GM23248 (cell line): ENCODE results near the gene DNAH9. TPM values are rescaled to one million over a fixed set of nuclear protein-coding genes. Genes with fewer than 3 reads are reported as not detected.

Experiments used
- DNase-seq: peaks from one replicate; pipeline ENCODE4 v3.0.0-alpha.2; 2015
- H2AFZ ChIP-seq: fragments of 200-600 bp; sonication (generic); 2 replicates; pipeline ENCODE4 v1.6.1; 2016; ENCODE audit warnings: antibody characterized with exemption
- H3F3A ChIP-seq: fragments of 200-600 bp; sonication (generic); 2 replicates; pipeline ENCODE4 v1.6.1; 2016; ENCODE audit warnings: mild to moderate bottlenecking, antibody characterized with exemption, mixed run types; ENCODE audit not compliant: insufficient read depth
- H3K27ac ChIP-seq: fragments of 200-600 bp; sonication (generic); 2 replicates; pipeline ENCODE4 v1.5.1; 2016; ENCODE audit warnings: mild to moderate bottlenecking
- H3K27me3 ChIP-seq: fragments of 200-600 bp; sonication (generic); replicated peaks from 2 replicates; pipeline ENCODE4 v1.6.1; 2016; ENCODE audit warnings: mild to moderate bottlenecking; ENCODE audit not compliant: insufficient read depth
- H3K36me3 ChIP-seq: fragments of 200-600 bp; sonication (generic); 2 replicates; pipeline ENCODE4 v1.6.1; 2016; ENCODE audit warnings: low read depth, mild to moderate bottlenecking
- H3K4me1 ChIP-seq: fragments of 200-600 bp; sonication (generic); 2 replicates; pipeline ENCODE4 v1.6.1; 2016; ENCODE audit warnings: mild to moderate bottlenecking; ENCODE audit not compliant: insufficient read depth
- H3K4me2 ChIP-seq: fragments of 200-600 bp; sonication (generic); one replicate; pipeline ENCODE4 v1.6.1; 2016; ENCODE audit warnings: mild to moderate bottlenecking; ENCODE audit not compliant: unreplicated experiment
- H3K4me3 ChIP-seq: fragments of 200-600 bp; sonication (generic); 2 replicates; pipeline ENCODE4 v1.5.1; 2016; ENCODE audit warnings: mild to moderate bottlenecking
- H3K79me2 ChIP-seq: fragments of 200-600 bp; sonication (generic); 2 replicates; pipeline ENCODE4 v1.6.1; 2016; ENCODE audit warnings: mild to moderate bottlenecking; ENCODE audit not compliant: insufficient read depth
- H3K9ac ChIP-seq: fragments of 200-600 bp; sonication (generic); 2 replicates; pipeline ENCODE4 v1.6.1; 2016; ENCODE audit warnings: mild to moderate bottlenecking
- H3K9me2 ChIP-seq: fragments of 200-600 bp; sonication (generic); 2 replicates; pipeline ENCODE4 v1.6.1; 2016; ENCODE audit warnings: mixed run types, mild to moderate bottlenecking, moderate library complexity; ENCODE audit not compliant: insufficient read depth
- H3K9me3 ChIP-seq: fragments of 200-600 bp; sonication (generic); one replicate; pipeline ENCODE4 v1.6.1; 2017; ENCODE audit warnings: low read depth
- H4K20me1 ChIP-seq: fragments of 200-600 bp; sonication (generic); 2 replicates; pipeline ENCODE4 v1.6.0; 2016; ENCODE audit not compliant: insufficient read depth
- EZH2 ChIP-seq: fragments of 200-600 bp; sonication (generic); IDR thresholded peaks from 2 replicates; pipeline ENCODE4 v1.6.1; 2018; ENCODE audit warnings: antibody characterized with exemption, mild to moderate bottlenecking; ENCODE audit not compliant: insufficient read depth, poor library complexity, severe bottlenecking
- EZH2phosphoT487 ChIP-seq: fragments of 200-600 bp; sonication (generic); IDR thresholded peaks from 2 replicates; pipeline ENCODE4 v1.6.1; 2018; ENCODE audit warnings: antibody characterized with exemption, moderate library complexity, mild to moderate bottlenecking, low read depth; ENCODE audit not compliant: insufficient read depth
- WGBS, 2 experiments: methylation state at CpG; one replicate each; pipeline ENCODE4 v1.1.6; 2015 to 2017; ENCODE audit warnings: low lambda C conversion rate in 2 of 2, low coverage in 1 of 2; ENCODE audit errors: missing lambda C conversion rate in 2 of 2; 5-methylcytosine and 5-hydroxymethylcytosine counted together
- in situ Hi-C: fragments of 300-500 bp; cut with MboI; formaldehyde crosslinking; loops from 2 replicates; pipeline ENCODE4 v1.15.0; 2020
- polyA plus RNA-seq: library from polyadenylated mRNA; unstranded; fragments of >200 nt; fragmentation: Nextera tagmentation; extraction: Ambion mirVana; gene quantifications from 2 replicates; pipeline ENCODE4 v1.2.1, GENCODE V29; 2016
- total RNA-seq: library from RNA; depleted of rRNA; stranded (reverse); fragments of >200 nt; shearing (Covaris generic); gene quantifications from 2 replicates; pipeline ENCODE4 v1.2.3, GENCODE V29; 2014

The DNAH9 gene
- total and polyA plus RNA-seq, 2 experiments from 2014 or later, result not detected

GRCh38 chr17:11558681-11559234 is 39.5 kb upstream of the DNAH9 start:
- DNase-seq, result no peak
- TF ChIP-seq EZH2, result no peak
- Histone ChIP-seq H3K4me1 (no peaks in the 10 kb centered on the region), H3F3A (no peaks in the 10 kb centered on the region), H3K4me2 (no peak overlapping the region), H3K9me2 (no peaks in the 10 kb centered on the region), H3K9ac (no peak overlapping the region), H3K4me3 (no peak overlapping the region), H3K79me2 (no peaks in the 10 kb centered on the region), H3K27me3 (no peaks in the 10 kb centered on the region), H4K20me1 (no peaks in the 10 kb centered on the region), H3K27ac (no peak overlapping the region), H3K36me3 (no peaks in the 10 kb centered on the region), H3K9me3 (no peaks in the 10 kb centered on the region), H2AFZ (no peak overlapping the region)
- in situ Hi-C loops, result no loop called here
- WGBS, 2 experiments, result 59 to 61% methylated on average over 10 of the region's 10 CpGs

- Histone ChIP-seq H3K9me2 (no peaks in the 10 kb centered on the region), H3K4me2 (no peak overlapping the region), H3F3A (no peaks in the 10 kb centered on the region), H3K36me3 (no peaks in the 10 kb centered on the region), H3K9ac (no peak overlapping the region), H3K4me1 (no peaks in the 10 kb centered on the region), H3K27ac (no peak overlapping the region), H3K4me3 (no peak overlapping the region), H3K9me3 (no peaks in the 10 kb centered on the region), H2AFZ (no peak overlapping the region), H4K20me1 (no peaks in the 10 kb centered on the region), H3K79me2 (no peaks in the 10 kb centered on the region), H3K27me3 (no peaks in the 10 kb centered on the region)
- no peak for DNase-seq
- no peak for TF ChIP-seq EZH2phosphoT487
- in situ Hi-C loops, result no loop called here
- 40 to 47% methylated on average over 7 of the region's 7 CpGs for WGBS, 2 experiments
Measured at GRCh38 chr17:11559601-11560000, 38.7 kb upstream of the DNAH9 start.

- Histone ChIP-seq H3K27me3 (no peaks in the 10 kb centered on the region), H3K27ac (no peak overlapping the region), H3K36me3 (no peaks in the 10 kb centered on the region), H3K9ac (no peak overlapping the region), H4K20me1 (no peaks in the 10 kb centered on the region), H3K4me2 (no peak overlapping the region), H3K9me3 (no peaks in the 10 kb centered on the region), H2AFZ (no peak overlapping the region), H3K4me3 (no peak overlapping the region), H3K79me2 (no peaks in the 10 kb centered on the region), H3K9me2 (no peaks in the 10 kb centered on the region), H3F3A (no peaks in the 10 kb centered on the region), H3K4me1 (no peaks in the 10 kb centered on the region)
- no peak for DNase-seq
- WGBS, 2 experiments, result 12 to 13% methylated on average over 1 of the region's 1 CpG
- in situ Hi-C loops, result no loop called here
- TF ChIP-seq EZH2 (no peak), EZH2phosphoT487 (no peak)
Measured at GRCh38 chr17:11561281-11561680, 37.0 kb upstream of the DNAH9 start.

GRCh38 chr17:11561702-11562101 is 36.6 kb upstream of the DNAH9 start:
- Histone ChIP-seq H3K9me2 (no peaks in the 10 kb centered on the region), H4K20me1 (no peaks in the 10 kb centered on the region), H3K27me3 (no peaks in the 10 kb centered on the region), H3F3A (no peaks in the 10 kb centered on the region), H3K4me1 (no peaks in the 10 kb centered on the region), H3K9ac (no peak overlapping the region), H3K9me3 (no peaks in the 10 kb centered on the region), H2AFZ (no peak overlapping the region), H3K36me3 (no peaks in the 10 kb centered on the region), H3K4me3 (no peak overlapping the region), H3K4me2 (no peak overlapping the region), H3K27ac (no peak overlapping the region), H3K79me2 (no peaks in the 10 kb centered on the region)
- in situ Hi-C loops, result no loop called here
- no peak for DNase-seq
- WGBS, 2 experiments, result 7 to 8% methylated on average over 2 of the region's 2 CpGs
- no peak for TF ChIP-seq EZH2
- no peak for TF ChIP-seq EZH2phosphoT487

- H3K27me3 ChIP-seq, result no peaks in the 10 kb centered on the region
- 14 to 15% methylated on average over 3 of the region's 3 CpGs for WGBS, 2 experiments
- H3K4me1 ChIP-seq, result no peaks in the 10 kb centered on the region
- no peak overlapping the region for H3K27ac ChIP-seq
- H3F3A ChIP-seq, result no peaks in the 10 kb centered on the region
- TF ChIP-seq EZH2phosphoT487 (no peak), EZH2 (no peak)
- no peak for DNase-seq
- H3K4me2 ChIP-seq, result no peak overlapping the region
- H3K9ac ChIP-seq, result no peak overlapping the region
- no peaks in the 10 kb centered on the region for H3K36me3 ChIP-seq
- H3K9me2 ChIP-seq, result no peaks in the 10 kb centered on the region
- no peak overlapping the region for H2AFZ ChIP-seq
- H3K4me3 ChIP-seq, result no peak overlapping the region
- no peaks in the 10 kb centered on the region for H4K20me1 ChIP-seq
- H3K9me3 ChIP-seq, result no peaks in the 10 kb centered on the region
- no peaks in the 10 kb centered on the region for H3K79me2 ChIP-seq
- in situ Hi-C loops, result no loop called here
Measured at GRCh38 chr17:11564589-11565380, 33.5 kb upstream of the DNAH9 start.
